ENCODE data around the gene FGF3.
A peak's percentile ranks its signal among the peaks of the same experiment; 100 is the strongest.

The FGF3 gene

DNA sequence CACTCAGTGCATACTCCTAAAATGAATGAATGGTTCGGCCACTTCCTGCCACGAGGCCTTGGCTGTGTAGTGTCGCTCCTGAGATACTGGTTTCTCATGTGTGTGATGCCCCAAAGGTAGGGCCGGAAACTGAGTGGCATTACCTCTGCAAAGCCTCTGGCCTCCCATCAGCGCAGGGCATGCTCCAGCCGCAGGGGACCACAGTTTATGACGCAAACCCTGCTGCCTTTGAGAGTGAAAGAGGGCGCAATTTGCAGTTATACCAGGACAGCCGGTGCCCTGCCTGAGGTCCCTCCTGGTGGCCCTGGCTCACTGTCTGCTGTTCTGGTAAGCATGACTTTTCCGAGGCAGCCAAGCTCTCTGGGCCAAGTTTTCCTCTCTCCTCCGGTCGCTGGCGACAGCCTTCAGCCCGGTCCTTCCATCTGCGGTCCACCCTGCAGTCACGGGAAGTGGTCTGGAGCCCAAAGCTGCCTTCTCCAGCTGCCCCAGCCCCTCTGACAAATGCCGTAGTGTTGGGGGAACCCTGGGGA is 2.4 kb upstream of the FGF3 start:
- no peak overlapping the region for H3K4me3 ChIP-seq (ENCODE audit: low read length)
- H3K27me3 ChIP-seq (replicated peaks; ENCODE audit: control insufficient read depth, insufficient read depth, low read length) = peaks cover 63% of the 10 kb centered on the region
- no peaks in the 10 kb centered on the region for H3K36me3 ChIP-seq (ENCODE audit: control insufficient read depth, insufficient read depth, low read length, severe bottlenecking)
- no peak for DNase-seq (ENCODE audit: low read depth)
- H3K4me1 ChIP-seq (ENCODE audit: control insufficient read depth, insufficient read depth, low read length) = no peaks in the 10 kb centered on the region
- H3K9me3 ChIP-seq (ENCODE audit: control insufficient read depth, low read length) = peaks cover 2% of the 10 kb centered on the region
- H3K9ac ChIP-seq (ENCODE audit: low read length) = no peak overlapping the region

DNA sequence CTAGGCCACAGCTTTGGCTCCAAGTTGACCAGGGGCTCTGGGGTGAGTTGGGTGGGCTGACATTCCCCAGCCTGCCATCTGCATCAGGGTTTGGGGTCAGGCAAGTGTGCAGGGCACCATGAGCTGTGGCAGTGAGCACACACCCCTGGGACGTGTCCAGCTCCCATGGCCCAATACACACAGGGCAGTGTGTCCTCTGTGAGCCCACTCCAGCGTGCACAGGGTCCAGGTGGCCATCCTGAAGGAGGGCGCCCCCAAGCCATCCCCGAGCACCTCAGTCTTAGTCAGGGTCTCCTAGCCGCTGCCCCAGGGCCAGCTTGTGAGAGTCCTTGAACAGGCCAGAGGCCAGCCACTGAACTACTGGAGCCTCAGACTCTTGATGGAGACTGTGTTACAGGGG is 1.2 kb upstream of the FGF3 start:
- H3K4me1 ChIP-seq (ENCODE audit: control insufficient read depth, insufficient read depth, low read length) = no peaks in the 10 kb centered on the region
- no peak for DNase-seq (ENCODE audit: low read depth)
- no peak overlapping the region for H3K9ac ChIP-seq (ENCODE audit: low read length)
- no peak overlapping the region for H3K4me3 ChIP-seq (ENCODE audit: low read length)
- no peaks in the 10 kb centered on the region for H3K9me3 ChIP-seq (ENCODE audit: control insufficient read depth, low read length)
- no peaks in the 10 kb centered on the region for H3K36me3 ChIP-seq (ENCODE audit: control insufficient read depth, insufficient read depth, low read length, severe bottlenecking)
- peaks cover 63% of the 10 kb centered on the region for H3K27me3 ChIP-seq (replicated peaks; ENCODE audit: control insufficient read depth, insufficient read depth, low read length)

DNA sequence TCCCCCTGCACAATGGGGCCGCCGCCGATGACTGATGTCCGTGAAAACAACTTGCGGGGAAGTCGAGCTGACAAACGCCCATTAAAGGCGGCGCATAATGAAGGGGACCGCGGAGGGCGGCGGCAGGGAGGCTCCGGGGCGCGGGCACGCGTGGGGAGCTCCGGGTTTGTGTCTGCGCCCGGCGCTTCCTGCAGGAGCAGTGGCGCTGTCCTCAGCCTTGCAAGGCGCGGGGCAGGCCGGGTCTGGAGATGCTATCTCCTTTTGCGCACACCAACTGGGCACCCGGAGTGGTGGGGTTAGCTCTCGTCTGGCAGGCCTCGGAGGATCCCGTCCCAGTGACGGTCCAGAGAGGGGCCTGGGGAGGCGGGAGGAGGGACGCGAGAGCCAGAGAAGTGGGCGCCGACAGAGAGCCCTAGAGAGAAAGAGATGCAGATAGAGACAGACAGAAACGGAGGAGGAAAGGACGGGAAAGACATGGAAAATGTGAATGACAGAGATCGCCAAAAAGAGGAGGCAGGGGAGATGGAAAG is 390 bp upstream of the FGF3 start:
- Histone ChIP-seq H3K27me3 (replicated peaks; ENCODE audit: control insufficient read depth, insufficient read depth, low read length) (peaks cover 60% of the 10 kb centered on the region), H3K4me1 (ENCODE audit: control insufficient read depth, insufficient read depth, low read length) (no peaks in the 10 kb centered on the region), H3K4me3 (ENCODE audit: low read length) (no peak overlapping the region), H3K9ac (ENCODE audit: low read length) (no peak overlapping the region), H3K9me3 (ENCODE audit: control insufficient read depth, low read length) (no peaks in the 10 kb centered on the region), H3K36me3 (ENCODE audit: control insufficient read depth, insufficient read depth, low read length, severe bottlenecking) (no peaks in the 10 kb centered on the region)
- peak; percentile 11 for DNase-seq (ENCODE audit: low read depth)

DNA sequence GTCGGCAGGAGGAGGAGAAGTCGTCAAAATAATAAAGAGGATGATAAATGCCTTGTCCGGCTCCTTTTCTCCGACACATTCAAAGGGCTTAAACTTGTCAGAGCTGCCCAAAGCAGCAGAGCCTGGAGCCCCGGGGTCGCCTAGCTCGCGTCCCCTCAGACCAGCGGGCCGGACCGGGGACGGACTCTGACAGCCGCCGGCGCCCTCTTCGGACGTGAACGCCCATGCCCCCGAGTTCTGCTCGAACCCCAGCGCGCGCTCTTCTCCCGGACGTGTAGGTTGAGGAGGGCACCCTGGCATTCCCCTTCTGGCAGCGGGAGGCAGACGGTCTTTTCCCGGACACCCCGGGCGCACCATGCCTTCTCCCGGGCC is 999 bp downstream of the FGF3 start:
- Histone ChIP-seq H3K4me3 (ENCODE audit: low read length) (no peak overlapping the region), H3K9ac (ENCODE audit: low read length) (no peak overlapping the region), H3K9me3 (ENCODE audit: control insufficient read depth, low read length) (no peaks in the 10 kb centered on the region), H3K36me3 (ENCODE audit: control insufficient read depth, insufficient read depth, low read length, severe bottlenecking) (no peaks in the 10 kb centered on the region), H3K4me1 (ENCODE audit: control insufficient read depth, insufficient read depth, low read length) (no peaks in the 10 kb centered on the region), H3K27me3 (replicated peaks; ENCODE audit: control insufficient read depth, insufficient read depth, low read length) (peaks cover 59% of the 10 kb centered on the region)
- no peak for DNase-seq (ENCODE audit: low read depth)

DNA sequence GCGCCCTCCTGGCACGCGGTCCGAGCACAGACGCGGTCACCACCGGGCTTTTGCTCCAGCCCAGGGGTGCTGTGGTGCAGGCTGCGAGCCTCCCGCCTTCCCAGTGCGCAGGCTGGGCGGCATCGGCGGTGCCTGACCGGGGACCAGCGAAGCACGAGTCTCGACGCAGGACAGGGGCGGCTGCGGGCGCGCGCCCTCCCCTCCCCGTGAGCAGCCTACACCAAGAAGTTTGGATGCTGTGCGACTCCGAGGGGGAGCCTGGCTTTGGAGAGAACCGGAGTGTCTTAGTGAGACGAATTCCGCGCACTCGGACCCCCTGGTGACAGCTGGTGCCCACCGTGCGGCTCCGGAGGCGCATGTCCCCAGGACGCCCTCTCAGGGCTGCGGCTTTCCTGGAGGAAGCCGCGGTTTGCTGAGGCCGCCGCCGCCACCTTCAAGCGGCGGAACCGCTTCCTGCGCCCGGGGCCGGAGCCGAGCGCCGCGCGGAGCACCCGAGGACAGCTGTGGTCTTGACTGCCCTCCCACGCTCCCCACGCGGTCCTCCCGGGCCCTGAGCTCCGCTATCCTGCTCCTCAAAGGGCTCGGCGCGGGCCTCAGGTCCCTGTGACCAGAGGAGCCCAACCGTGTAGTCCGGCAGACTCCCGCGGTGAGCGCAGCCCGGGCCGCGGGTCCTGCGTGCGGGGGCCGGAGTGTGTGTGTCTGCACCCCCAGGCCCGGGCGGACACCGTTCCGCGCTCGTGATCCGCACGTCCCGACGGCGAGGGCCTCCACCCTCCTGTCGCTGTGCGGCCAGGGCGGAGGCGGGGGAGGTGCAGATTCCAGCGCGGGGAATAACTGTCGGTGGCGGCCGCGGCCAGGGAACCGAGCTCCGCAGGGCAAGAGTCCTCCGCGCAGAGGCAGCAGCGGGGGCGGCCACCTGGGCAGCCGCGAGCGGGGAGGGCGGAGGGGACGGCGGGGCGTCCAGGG is 1.7 kb downstream of the FGF3 start:
- no peaks in the 10 kb centered on the region for H3K4me1 ChIP-seq (ENCODE audit: control insufficient read depth, insufficient read depth, low read length)
- H3K27me3 ChIP-seq (replicated peaks; ENCODE audit: control insufficient read depth, insufficient read depth, low read length) = peaks cover 59% of the 10 kb centered on the region
- H3K36me3 ChIP-seq (ENCODE audit: control insufficient read depth, insufficient read depth, low read length, severe bottlenecking) = no peaks in the 10 kb centered on the region
- H3K9ac ChIP-seq (ENCODE audit: low read length) = no peak overlapping the region
- DNase-seq (ENCODE audit: low read depth) = peak; percentile 24
- H3K4me3 ChIP-seq (ENCODE audit: low read length) = no peak overlapping the region
- H3K9me3 ChIP-seq (ENCODE audit: control insufficient read depth, low read length) = no peaks in the 10 kb centered on the region

DNA sequence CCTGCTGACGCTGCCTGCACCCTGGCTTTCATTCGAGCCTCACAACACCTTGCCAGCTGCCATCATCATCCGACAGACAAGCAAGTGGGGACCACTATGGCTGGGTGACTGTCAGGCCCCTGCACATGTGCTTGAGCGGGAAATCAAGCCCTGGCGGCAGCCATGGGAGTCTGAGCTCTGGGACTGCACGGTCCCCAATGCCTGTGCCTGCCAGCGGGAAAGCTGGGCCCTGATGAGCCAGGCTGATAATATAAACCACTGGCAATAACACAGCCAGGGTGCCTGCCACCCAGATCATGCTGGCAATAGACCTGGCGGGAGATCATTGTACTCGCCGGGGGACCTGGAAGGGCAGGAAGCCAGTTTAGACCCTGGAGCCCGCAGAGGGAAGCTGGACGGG is 2.5 kb downstream of the FGF3 start:
- Histone ChIP-seq H3K4me3 (ENCODE audit: low read length) (no peak overlapping the region), H3K4me1 (ENCODE audit: control insufficient read depth, insufficient read depth, low read length) (no peaks in the 10 kb centered on the region)

DNA sequence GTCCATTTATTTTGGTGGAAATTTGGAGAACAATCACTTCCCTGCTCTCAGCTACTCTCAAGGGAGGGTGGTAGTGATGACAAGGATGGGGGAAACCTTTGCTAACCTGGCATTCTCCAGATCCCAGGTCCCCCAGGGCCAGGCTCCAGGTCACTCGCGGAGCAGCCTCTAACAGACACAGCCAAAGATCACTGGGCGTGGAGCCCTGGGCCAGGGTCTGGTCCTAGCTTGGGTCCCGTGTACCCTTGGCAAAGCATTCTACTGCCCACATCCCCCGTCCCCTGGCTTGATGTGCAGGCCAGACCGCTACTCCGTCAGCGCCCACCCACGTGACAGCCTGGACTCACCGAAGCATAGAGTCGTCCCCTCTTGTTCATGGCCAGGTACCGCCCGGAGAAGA is 3.2 kb downstream of the FGF3 start:
- no peak overlapping the region for H3K9ac ChIP-seq (ENCODE audit: low read length)
- H3K9me3 ChIP-seq (ENCODE audit: control insufficient read depth, low read length) = no peaks in the 10 kb centered on the region
- H3K36me3 ChIP-seq (ENCODE audit: control insufficient read depth, insufficient read depth, low read length, severe bottlenecking) = no peaks in the 10 kb centered on the region
- H3K4me1 ChIP-seq (ENCODE audit: control insufficient read depth, insufficient read depth, low read length) = no peaks in the 10 kb centered on the region
- DNase-seq (ENCODE audit: low read depth) = no peak
- H3K4me3 ChIP-seq (ENCODE audit: low read length) = no peak overlapping the region
- H3K27me3 ChIP-seq (replicated peaks; ENCODE audit: control insufficient read depth, insufficient read depth, low read length) = peaks cover 59% of the 10 kb centered on the region

More for the DNA sequence above, 2.5 kb downstream of the FGF3 start:
- H3K36me3 ChIP-seq (ENCODE audit: control insufficient read depth, insufficient read depth, low read length, severe bottlenecking) = no peaks in the 10 kb centered on the region
- no peak overlapping the region for H3K9ac ChIP-seq (ENCODE audit: low read length)
- H3K27me3 ChIP-seq (replicated peaks; ENCODE audit: control insufficient read depth, insufficient read depth, low read length) = peaks cover 62% of the 10 kb centered on the region
- H3K9me3 ChIP-seq (ENCODE audit: control insufficient read depth, low read length) = no peaks in the 10 kb centered on the region
- no peak for DNase-seq (ENCODE audit: low read depth)

DNA sequence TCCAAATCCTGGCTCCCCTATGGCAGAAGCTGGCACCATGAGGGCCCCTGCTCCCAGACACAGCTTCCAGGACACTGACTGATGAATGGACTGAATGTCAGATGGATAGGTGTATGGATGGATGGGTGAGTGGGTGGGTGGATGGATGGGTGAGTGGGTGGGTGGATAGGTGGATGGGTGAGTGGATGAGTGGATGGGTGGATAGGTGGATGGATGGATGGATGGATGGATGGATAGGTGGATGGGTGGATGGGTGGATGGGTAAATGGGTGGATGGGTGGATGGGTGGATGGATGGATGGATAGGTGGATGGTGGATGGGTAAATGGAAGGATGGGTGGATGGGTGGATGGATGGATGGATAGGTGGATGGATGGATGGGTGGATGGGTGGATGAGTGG is 4.3 kb downstream of the FGF3 start:
- no peak overlapping the region for H3K9ac ChIP-seq (ENCODE audit: low read length)
- H3K27me3 ChIP-seq (replicated peaks; ENCODE audit: control insufficient read depth, insufficient read depth, low read length) = peaks cover 54% of the 10 kb centered on the region
- no peaks in the 10 kb centered on the region for H3K36me3 ChIP-seq (ENCODE audit: control insufficient read depth, insufficient read depth, low read length, severe bottlenecking)
- H3K9me3 ChIP-seq (ENCODE audit: control insufficient read depth, low read length) = no peaks in the 10 kb centered on the region
- no peak for DNase-seq (ENCODE audit: low read depth)
- no peak overlapping the region for H3K4me3 ChIP-seq (ENCODE audit: low read length)
- H3K4me1 ChIP-seq (ENCODE audit: control insufficient read depth, insufficient read depth, low read length) = no peaks in the 10 kb centered on the region

DNA sequence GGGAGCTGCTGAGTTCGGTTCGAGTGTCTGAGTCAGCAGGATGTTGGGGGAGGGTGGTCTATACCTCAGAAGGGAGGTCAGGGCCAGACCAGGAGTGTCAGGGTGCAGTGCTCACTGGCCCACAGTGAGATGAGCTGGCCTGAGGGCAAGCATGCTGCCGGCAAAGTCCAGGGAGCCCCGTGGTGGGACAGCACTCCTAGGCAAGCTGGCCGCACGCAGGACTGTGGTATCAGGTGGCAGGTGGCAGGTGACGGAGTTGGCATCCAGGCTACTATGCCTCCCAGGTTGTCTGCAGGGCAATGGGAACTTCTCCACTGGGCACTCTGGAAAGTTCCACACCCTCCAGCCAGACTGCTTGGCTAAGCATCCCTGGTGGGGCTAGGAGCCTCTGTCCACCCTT is 4.8 kb downstream of the FGF3 start:
- Histone ChIP-seq H3K9ac (ENCODE audit: low read length) (no peak overlapping the region), H3K4me3 (ENCODE audit: low read length) (no peak overlapping the region), H3K27me3 (replicated peaks; ENCODE audit: control insufficient read depth, insufficient read depth, low read length) (peaks cover 56% of the 10 kb centered on the region), H3K9me3 (ENCODE audit: control insufficient read depth, low read length) (no peaks in the 10 kb centered on the region), H3K4me1 (ENCODE audit: control insufficient read depth, insufficient read depth, low read length) (no peaks in the 10 kb centered on the region), H3K36me3 (ENCODE audit: control insufficient read depth, insufficient read depth, low read length, severe bottlenecking) (no peaks in the 10 kb centered on the region)
- DNase-seq (ENCODE audit: low read depth) = no peak

DNA sequence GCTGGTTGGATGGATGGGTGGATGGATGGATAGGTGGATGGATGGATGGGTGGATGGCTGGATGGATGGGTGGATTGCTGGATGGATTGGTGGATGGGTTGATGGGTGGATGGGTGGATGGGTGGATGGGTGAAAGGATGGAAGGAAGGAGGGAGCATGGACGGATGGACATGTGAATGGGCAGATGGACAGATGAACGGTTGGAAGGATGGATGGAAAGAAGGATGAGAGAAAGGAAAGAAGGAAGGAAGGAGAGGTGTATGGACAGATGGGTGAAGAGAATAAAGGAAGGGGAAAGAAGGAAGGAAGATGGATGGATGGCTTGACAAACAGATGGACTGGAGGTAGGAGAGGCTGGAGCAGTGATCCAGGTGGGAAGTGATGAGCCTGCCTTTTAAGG is 5.4 kb downstream of the FGF3 start:
- peaks cover 62% of the 10 kb centered on the region for H3K27me3 ChIP-seq (replicated peaks; ENCODE audit: control insufficient read depth, insufficient read depth, low read length)
- no peaks in the 10 kb centered on the region for H3K36me3 ChIP-seq (ENCODE audit: control insufficient read depth, insufficient read depth, low read length, severe bottlenecking)
- H3K4me3 ChIP-seq (ENCODE audit: low read length) = no peak overlapping the region
- no peak for DNase-seq (ENCODE audit: low read depth)
- no peak overlapping the region for H3K9ac ChIP-seq (ENCODE audit: low read length)
- no peaks in the 10 kb centered on the region for H3K9me3 ChIP-seq (ENCODE audit: control insufficient read depth, low read length)
- no peaks in the 10 kb centered on the region for H3K4me1 ChIP-seq (ENCODE audit: control insufficient read depth, insufficient read depth, low read length)

DNA sequence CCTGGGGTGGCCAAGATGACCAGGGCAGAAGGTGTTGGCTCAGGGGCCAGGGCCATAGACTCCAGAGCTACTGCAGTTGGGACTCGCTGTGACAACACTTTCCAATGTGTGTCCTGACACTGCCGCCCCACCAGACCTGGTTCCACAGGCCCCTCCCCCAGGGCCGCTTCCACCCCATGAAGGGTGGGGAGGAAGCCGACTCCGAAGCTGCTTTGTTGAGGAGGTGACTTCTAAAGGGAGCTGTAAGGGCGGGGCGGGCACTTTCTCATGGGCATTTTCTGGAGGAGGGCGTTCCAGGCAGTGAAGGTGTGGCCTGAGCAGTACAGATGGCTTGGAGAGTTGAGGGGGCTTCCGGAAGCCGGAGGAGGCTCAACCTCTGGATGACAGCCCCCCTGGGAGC is 6.3 kb downstream of the FGF3 start:
- H3K9ac ChIP-seq (ENCODE audit: low read length) = no peak overlapping the region
- H3K9me3 ChIP-seq (ENCODE audit: control insufficient read depth, low read length) = peaks cover 7% of the 10 kb centered on the region
- H3K4me3 ChIP-seq (ENCODE audit: low read length) = no peak overlapping the region
- peaks cover 71% of the 10 kb centered on the region for H3K27me3 ChIP-seq (replicated peaks; ENCODE audit: control insufficient read depth, insufficient read depth, low read length)
- no peaks in the 10 kb centered on the region for H3K36me3 ChIP-seq (ENCODE audit: control insufficient read depth, insufficient read depth, low read length, severe bottlenecking)
- H3K4me1 ChIP-seq (ENCODE audit: control insufficient read depth, insufficient read depth, low read length) = no peaks in the 10 kb centered on the region
- no peak for DNase-seq (ENCODE audit: low read depth)
